Astrocyte (in vitro differentiated cells and primary cell): Measurements from ENCODE around the gene TRAPPC10. TPM values are rescaled to one million over a fixed set of nuclear protein-coding genes. Genes with fewer than 3 reads are reported as not detected.

ENCODE experiments used
- DNase-seq: peaks from one replicate; pipeline ENCODE4 v3.0.0-alpha.2; 2010; ENCODE audit warnings: low read depth
- FAIRE-seq: peaks from 2 replicates; lab custom pipeline; 2011; peaks lifted over from hg19 to GRCh38; lab: Jason Lieb, UNC
- H2AFZ ChIP-seq: 2 replicates; pipeline ENCODE4 v1.6.0; 2012; ENCODE audit warnings: low read depth, low read length, inconsistent platforms
- H3K27ac ChIP-seq: 2 replicates; pipeline ENCODE4 v1.5.1; 2011; ENCODE audit warnings: low read depth, low read length, inconsistent platforms
- H3K27me3 ChIP-seq: 2 replicates; pipeline ENCODE4 v1.6.0; 2011; ENCODE audit warnings: low read length, inconsistent platforms; ENCODE audit not compliant: insufficient read depth
- H3K36me3 ChIP-seq: 2 replicates; pipeline ENCODE4 v1.5.1; 2011; ENCODE audit warnings: low read length, inconsistent platforms; ENCODE audit not compliant: insufficient read depth
- H3K4me1 ChIP-seq: 2 replicates; pipeline ENCODE4 v1.5.1; 2011; ENCODE audit warnings: low read length, inconsistent platforms; ENCODE audit not compliant: insufficient read depth
- H3K4me2 ChIP-seq: 2 replicates; pipeline ENCODE4 v1.6.0; 2012; ENCODE audit warnings: low read length, inconsistent platforms
- H3K4me3 ChIP-seq: 2 replicates; pipeline ENCODE4 v1.5.1; 2011; ENCODE audit warnings: low read depth, mild to moderate bottlenecking, low read length, inconsistent platforms; ENCODE audit not compliant: insufficient read depth
- H3K79me2 ChIP-seq: 2 replicates; pipeline ENCODE4 v1.6.0; 2012; ENCODE audit warnings: mild to moderate bottlenecking, low read length, inconsistent platforms; ENCODE audit not compliant: insufficient read depth
- H3K9ac ChIP-seq: 2 replicates; pipeline ENCODE4 v1.6.0; 2012; ENCODE audit warnings: mild to moderate bottlenecking, low read length, inconsistent platforms
- H3K9me3 ChIP-seq: 2 replicates; pipeline ENCODE4 v1.5.1; 2012; ENCODE audit warnings: low read depth, mild to moderate bottlenecking, low read length, inconsistent platforms; ENCODE audit not compliant: insufficient read depth
- H4K20me1 ChIP-seq: 2 replicates; pipeline ENCODE4 v1.6.0; 2012; ENCODE audit warnings: low read length, inconsistent platforms; ENCODE audit not compliant: insufficient read depth
- H3K27ac Mint-ChIP-seq: one replicate; pipeline ENCODE4 v1.8.0; 2021; ENCODE audit warnings: mild to moderate bottlenecking, mixed read lengths; ENCODE audit not compliant: unreplicated experiment
- H3K27me3 Mint-ChIP-seq: one replicate; pipeline ENCODE4 v1.8.0; 2021; ENCODE audit warnings: low read depth, mixed read lengths; ENCODE audit not compliant: unreplicated experiment
- H3K36me3 Mint-ChIP-seq: one replicate; pipeline ENCODE4 v1.8.0; 2021; ENCODE audit warnings: low read depth, mixed read lengths; ENCODE audit not compliant: unreplicated experiment
- H3K4me1 Mint-ChIP-seq: one replicate; pipeline ENCODE4 v1.8.0; 2021; ENCODE audit warnings: low read depth, mixed read lengths; ENCODE audit not compliant: unreplicated experiment
- H3K4me3 Mint-ChIP-seq: one replicate; pipeline ENCODE4 v1.8.0; 2021; ENCODE audit warnings: mild to moderate bottlenecking, moderate library complexity, mixed read lengths; ENCODE audit not compliant: unreplicated experiment
- H3K9me3 Mint-ChIP-seq: one replicate; pipeline ENCODE4 v1.8.0; 2021; ENCODE audit warnings: mild to moderate bottlenecking, mixed read lengths; ENCODE audit not compliant: unreplicated experiment
- CTCF ChIP-seq: IDR thresholded peaks from 2 replicates; pipeline ENCODE4 v1.5.1; 2011; ENCODE audit warnings: low read depth, mild to moderate bottlenecking, inconsistent platforms, low read length, moderate library complexity; ENCODE audit not compliant: insufficient read depth
- EZH2 ChIP-seq: IDR thresholded peaks from 2 replicates; pipeline ENCODE4 v1.6.1; 2012; ENCODE audit warnings: mild to moderate bottlenecking, low read length, inconsistent platforms; ENCODE audit not compliant: insufficient read depth
- total RNA-seq: library from RNA; stranded (reverse); gene quantifications from 2 replicates; pipeline ENCODE4 v1.2.1, GENCODE V29; 2021

The TRAPPC10 gene
- total RNA-seq, 1 donor from 2014 or later, result 45.7 TPM

DNA sequence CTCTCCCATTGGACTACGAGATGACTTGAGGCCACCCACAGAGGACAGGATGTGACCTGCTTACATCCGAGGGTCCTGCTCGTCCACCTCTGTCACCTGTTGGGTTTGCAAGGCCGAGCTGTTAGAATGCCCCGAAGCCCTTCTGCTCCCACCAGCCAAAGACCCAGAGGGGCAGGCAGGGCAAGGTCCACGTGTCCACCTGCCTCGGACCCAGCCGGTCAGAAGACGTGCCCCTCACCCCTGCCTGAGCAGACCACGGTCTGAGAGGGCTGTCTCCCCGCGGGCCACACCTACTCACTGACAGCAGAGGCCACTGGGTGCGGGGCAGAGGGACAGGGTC is 30.3 kb upstream of the TRAPPC10 start:
- H3K4me2 ChIP-seq, result no peak overlapping the region
- no peaks in the 10 kb centered on the region for H4K20me1 ChIP-seq
- Mint-ChIP-seq H3K4me3 (no peak overlapping the region), H3K36me3 (peaks cover 3% of the 10 kb centered on the region), H3K27ac (no peak overlapping the region), H3K27me3 (peaks cover 4% of the 10 kb centered on the region), H3K4me1 (peaks cover 17% of the 10 kb centered on the region), H3K9me3 (peaks cover 2% of the 10 kb centered on the region)
- FAIRE-seq, result no peak
- no peaks in the 10 kb centered on the region for H3K79me2 ChIP-seq
- no peaks in the 10 kb centered on the region for H3K27me3 ChIP-seq
- no peak overlapping the region for H3K9ac ChIP-seq
- H3K36me3 ChIP-seq, result peaks cover 3% of the 10 kb centered on the region
- no peak overlapping the region for H3K27ac ChIP-seq
- H2AFZ ChIP-seq, result no peak overlapping the region
- peaks cover 8% of the 10 kb centered on the region for H3K4me1 ChIP-seq
- H3K4me3 ChIP-seq, result no peak overlapping the region
- no peak for DNase-seq
- H3K9me3 ChIP-seq, result no peaks in the 10 kb centered on the region
- TF ChIP-seq EZH2, result no peak

DNA sequence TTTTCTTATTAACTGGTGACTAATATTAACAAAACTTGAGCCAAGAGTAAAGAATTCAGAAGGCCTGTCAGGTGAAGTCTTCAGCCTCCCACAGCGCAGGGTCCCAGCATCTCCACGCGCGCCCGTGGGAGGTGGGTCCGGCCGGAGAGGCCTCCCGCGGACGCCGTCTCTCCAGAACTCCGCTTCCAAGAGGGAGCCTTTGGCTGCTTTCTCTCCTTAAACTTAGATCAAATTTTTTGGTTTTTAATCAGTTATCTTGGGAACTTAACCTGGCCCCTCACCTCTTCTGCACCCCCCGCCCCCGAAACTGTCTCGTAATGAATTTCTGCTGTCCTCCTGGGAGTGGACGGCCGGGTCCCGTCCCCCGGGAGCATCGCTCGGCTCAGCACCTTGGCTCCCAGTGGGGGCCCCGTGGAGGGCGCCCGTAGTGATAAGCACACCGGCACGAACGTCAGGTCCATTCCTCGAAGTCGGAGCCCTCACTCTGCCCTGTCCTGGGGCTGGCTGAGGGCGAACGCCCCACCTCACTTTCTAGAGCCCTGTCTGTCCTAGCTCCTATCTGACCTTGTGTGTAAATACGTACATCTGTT is 29.5 kb upstream of the TRAPPC10 start:
- Mint-ChIP-seq H3K27me3 (peaks cover 4% of the 10 kb centered on the region), H3K4me1 (peaks cover 17% of the 10 kb centered on the region), H3K4me3 (no peak overlapping the region), H3K27ac (no peak overlapping the region), H3K36me3 (peaks cover 3% of the 10 kb centered on the region), H3K9me3 (peaks cover 2% of the 10 kb centered on the region)
- Histone ChIP-seq H4K20me1 (no peaks in the 10 kb centered on the region), H3K4me3 (no peak overlapping the region), H3K36me3 (peaks cover 3% of the 10 kb centered on the region), H3K9me3 (no peaks in the 10 kb centered on the region), H3K4me1 (peaks cover 8% of the 10 kb centered on the region), H2AFZ (no peak overlapping the region), H3K27ac (no peak overlapping the region), H3K4me2 (no peak overlapping the region), H3K79me2 (no peaks in the 10 kb centered on the region), H3K9ac (no peak overlapping the region), H3K27me3 (no peaks in the 10 kb centered on the region)
- DNase-seq (no peak), FAIRE-seq (no peak)
- TF ChIP-seq CTCF (no peak), EZH2 (no peak)

- H3K36me3 ChIP-seq, result peaks cover under 1% of the 10 kb centered on the region
- H3K4me2 ChIP-seq, result no peak overlapping the region
- H3K27ac ChIP-seq, result no peak overlapping the region
- TF ChIP-seq CTCF (no peak), EZH2 (no peak)
- no peak overlapping the region for H3K27ac Mint-ChIP-seq
- H3K9me3 ChIP-seq, result no peaks in the 10 kb centered on the region
- H3K4me3 ChIP-seq, result no peak overlapping the region
- peaks cover 8% of the 10 kb centered on the region for H3K4me1 ChIP-seq
- H3K36me3 Mint-ChIP-seq, result peaks cover 3% of the 10 kb centered on the region
- peaks cover 2% of the 10 kb centered on the region for H3K9me3 Mint-ChIP-seq
- no peak overlapping the region for H3K9ac ChIP-seq
- FAIRE-seq, result no peak
- no peaks in the 10 kb centered on the region for H4K20me1 ChIP-seq
- no peak for DNase-seq
- no peaks in the 10 kb centered on the region for H3K27me3 ChIP-seq
- no peaks in the 10 kb centered on the region for H3K79me2 ChIP-seq
- H2AFZ ChIP-seq, result no peak overlapping the region
- H3K4me1 Mint-ChIP-seq, result peaks cover 17% of the 10 kb centered on the region
- no peak overlapping the region for H3K4me3 Mint-ChIP-seq
- peaks cover 4% of the 10 kb centered on the region for H3K27me3 Mint-ChIP-seq
Measured at GRCh38 chr21:43983390-43983789, 28.7 kb upstream of the TRAPPC10 start.
